Esophagus muscularis mucosa (tissue), 3 donors: ENCODE data around the gene ATP5PO.
"Not testable (repeated sequence)": the region's sequence is repeated elsewhere in the genome, so short reads cannot be mapped to it uniquely, and the experiment has no call there.

Experiments used
- POLR2A ChIP-seq: fragments of 450-650 bp; IDR thresholded peaks from one replicate; pipeline ENCODE4 v1.6.1; 2017; ENCODE audit warnings: antibody characterized with exemption, moderate library complexity, mild to moderate bottlenecking, low read depth
- TF ChIP-seq, protein P1 (sequence below), 3 experiments: fragments of 200-600 bp in 2 of 3; fragments of 450-650 bp in 1 of 3; sonication (generic) in 2 of 3; IDR thresholded peaks; one replicate each; pipeline ENCODE4 v1.5.1; 2017 to 2019; ENCODE audit warnings: antibody characterized with exemption in 3 of 3, mild to moderate bottlenecking in 2 of 3, moderate library complexity in 1 of 3

DNA sequence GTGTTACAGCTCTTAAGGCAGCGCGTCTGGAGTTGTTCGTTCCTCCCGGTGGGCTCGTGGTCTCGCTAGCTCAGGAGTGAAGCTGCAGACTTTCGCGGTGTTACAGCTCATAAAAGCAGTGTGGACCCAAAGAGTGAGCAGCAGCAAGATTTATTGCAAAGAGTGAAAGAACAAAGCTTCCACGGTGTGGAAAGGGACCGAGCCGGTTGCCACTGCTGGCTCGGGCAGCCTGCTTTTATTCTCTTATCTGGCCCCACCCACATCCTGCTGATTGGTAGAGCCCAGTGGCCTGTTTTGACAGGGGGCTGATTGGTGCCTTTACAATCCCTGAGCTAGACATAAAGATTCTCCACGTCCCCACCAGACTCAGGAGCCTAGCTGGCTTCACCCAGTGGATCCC lies 47.7 kb downstream of the ATP5PO start:
- TF ChIP-seq, protein P1, sequence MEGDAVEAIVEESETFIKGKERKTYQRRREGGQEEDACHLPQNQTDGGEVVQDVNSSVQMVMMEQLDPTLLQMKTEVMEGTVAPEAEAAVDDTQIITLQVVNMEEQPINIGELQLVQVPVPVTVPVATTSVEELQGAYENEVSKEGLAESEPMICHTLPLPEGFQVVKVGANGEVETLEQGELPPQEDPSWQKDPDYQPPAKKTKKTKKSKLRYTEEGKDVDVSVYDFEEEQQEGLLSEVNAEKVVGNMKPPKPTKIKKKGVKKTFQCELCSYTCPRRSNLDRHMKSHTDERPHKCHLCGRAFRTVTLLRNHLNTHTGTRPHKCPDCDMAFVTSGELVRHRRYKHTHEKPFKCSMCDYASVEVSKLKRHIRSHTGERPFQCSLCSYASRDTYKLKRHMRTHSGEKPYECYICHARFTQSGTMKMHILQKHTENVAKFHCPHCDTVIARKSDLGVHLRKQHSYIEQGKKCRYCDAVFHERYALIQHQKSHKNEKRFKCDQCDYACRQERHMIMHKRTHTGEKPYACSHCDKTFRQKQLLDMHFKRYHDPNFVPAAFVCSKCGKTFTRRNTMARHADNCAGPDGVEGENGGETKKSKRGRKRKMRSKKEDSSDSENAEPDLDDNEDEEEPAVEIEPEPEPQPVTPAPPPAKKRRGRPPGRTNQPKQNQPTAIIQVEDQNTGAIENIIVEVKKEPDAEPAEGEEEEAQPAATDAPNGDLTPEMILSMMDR (IDR thresholded peaks at IDR 0.05): not testable (repeated sequence)
- TF ChIP-seq POLR2A: not testable (repeated sequence)
